ENCODE results near the gene USP6NL.

The USP6NL gene

DNA sequence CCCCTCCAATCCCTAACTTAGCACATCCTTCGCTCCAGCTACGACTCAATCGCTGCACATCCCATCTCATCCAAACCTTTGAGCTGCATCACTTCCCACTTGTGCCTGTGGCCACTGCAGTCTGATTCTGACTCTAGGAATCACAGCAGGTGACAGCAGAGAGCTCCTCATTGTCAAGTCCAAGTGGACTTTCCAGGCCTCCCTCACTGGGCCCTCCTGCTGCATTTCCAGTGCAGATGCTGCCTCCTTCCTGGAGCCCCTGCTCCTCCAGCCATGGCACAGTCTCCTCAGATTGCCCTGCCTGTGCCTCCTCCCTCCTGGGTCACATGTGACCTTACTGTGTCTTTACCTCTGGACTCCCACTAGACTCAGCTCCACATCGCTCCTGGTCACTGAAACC lies 157.3 kb downstream of the USP6NL start:
- no peak overlapping the region for H3K4me3 ChIP-seq (ENCODE audit: low read depth, low read length)
- in situ Hi-C loops (cut with HindIII; ENCODE audit: low sequenced_read_pairs), result no loop called here
- TF ChIP-seq, protein P1, sequence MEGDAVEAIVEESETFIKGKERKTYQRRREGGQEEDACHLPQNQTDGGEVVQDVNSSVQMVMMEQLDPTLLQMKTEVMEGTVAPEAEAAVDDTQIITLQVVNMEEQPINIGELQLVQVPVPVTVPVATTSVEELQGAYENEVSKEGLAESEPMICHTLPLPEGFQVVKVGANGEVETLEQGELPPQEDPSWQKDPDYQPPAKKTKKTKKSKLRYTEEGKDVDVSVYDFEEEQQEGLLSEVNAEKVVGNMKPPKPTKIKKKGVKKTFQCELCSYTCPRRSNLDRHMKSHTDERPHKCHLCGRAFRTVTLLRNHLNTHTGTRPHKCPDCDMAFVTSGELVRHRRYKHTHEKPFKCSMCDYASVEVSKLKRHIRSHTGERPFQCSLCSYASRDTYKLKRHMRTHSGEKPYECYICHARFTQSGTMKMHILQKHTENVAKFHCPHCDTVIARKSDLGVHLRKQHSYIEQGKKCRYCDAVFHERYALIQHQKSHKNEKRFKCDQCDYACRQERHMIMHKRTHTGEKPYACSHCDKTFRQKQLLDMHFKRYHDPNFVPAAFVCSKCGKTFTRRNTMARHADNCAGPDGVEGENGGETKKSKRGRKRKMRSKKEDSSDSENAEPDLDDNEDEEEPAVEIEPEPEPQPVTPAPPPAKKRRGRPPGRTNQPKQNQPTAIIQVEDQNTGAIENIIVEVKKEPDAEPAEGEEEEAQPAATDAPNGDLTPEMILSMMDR (IDR thresholded peaks at IDR 0.05; ENCODE audit: low read depth, low read length, missing control alignments), result no peak
- no peak for DNase-seq (ENCODE audit: low read depth)

DNA sequence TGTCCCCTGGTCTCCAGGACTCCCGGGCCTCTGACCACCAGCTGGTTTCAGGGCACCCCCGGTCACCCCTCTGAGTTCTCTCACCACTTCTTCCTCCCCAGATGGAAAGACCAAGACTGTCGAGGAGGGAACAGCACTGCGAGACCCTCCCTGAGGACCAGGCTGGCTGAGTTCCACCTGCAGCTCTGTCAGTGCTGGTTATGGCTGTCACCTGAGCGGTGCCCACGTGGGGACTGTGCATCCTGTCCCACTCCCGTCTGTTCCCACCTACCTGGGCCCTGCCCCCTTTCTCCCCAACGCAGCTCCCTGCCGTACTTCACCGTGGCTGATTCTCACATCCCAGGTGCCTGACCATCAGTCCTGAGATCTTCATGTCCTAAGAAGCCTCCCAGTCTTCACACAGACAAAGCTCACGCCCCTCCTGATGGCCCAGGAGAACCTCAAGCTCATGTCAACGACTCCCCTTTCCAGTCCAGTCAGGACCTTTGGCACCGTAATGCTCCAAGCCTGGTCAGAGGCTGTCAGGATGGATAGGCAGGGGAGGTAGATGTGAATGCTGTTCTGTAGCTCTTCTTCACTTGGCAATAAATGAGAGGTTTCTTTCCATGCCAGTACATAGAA lies 159.7 kb downstream of the USP6NL start:
- no peak for DNase-seq (ENCODE audit: low read depth)
- TF ChIP-seq, protein P1 (IDR thresholded peaks at IDR 0.05; ENCODE audit: low read depth, low read length, missing control alignments), result no peak
- H3K4me3 ChIP-seq (ENCODE audit: low read depth, low read length), result no peak overlapping the region
- in situ Hi-C loops (cut with HindIII; ENCODE audit: low sequenced_read_pairs), result no loop called here

DNA sequence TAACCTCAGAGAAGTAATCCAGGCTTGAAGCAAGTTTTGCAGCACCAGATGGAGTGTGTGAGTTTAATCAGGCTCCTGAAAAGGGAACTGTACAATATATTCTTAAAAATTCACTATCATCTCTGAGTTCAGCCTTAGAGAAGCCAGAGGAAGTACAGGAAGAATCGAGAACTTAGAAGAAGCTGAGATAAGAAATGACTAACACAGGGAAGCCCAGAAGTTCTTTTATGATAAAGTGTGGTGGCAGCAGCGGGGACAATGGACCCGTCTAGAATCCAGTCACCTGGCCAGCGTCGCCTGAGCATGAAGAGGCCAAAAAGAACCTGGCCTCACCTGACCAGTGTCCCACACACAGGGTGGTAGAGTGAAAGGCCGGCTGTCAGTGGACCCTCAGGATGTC lies 161.0 kb downstream of the USP6NL start:
- TF ChIP-seq, protein P1 (IDR thresholded peaks at IDR 0.05; ENCODE audit: low read depth, low read length, missing control alignments), result no peak
- in situ Hi-C loops (cut with HindIII; ENCODE audit: low sequenced_read_pairs), result no loop called here
- no peak overlapping the region for H3K4me3 ChIP-seq (ENCODE audit: low read depth, low read length)
- no peak for DNase-seq (ENCODE audit: low read depth)

DNA sequence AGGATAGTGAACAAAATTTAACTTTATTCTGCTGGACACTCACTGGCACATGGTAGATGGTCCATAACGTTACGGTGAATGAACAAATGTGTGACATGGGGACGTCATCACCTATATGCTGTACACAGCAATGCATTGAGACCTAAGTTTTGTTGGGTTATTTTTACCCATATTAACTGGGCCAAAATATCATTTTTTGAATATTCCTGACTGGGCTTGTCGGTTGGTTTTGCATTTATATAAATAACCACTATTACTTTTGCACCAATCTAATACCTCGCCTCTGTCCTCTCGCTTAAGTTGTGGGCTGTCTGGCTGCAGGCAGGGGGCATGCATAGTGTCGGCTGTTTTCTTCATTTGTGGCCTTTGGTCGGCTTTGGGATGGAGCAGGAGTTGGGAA lies 161.7 kb downstream of the USP6NL start:
- DNase-seq (ENCODE audit: low read depth), result no peak
- in situ Hi-C loops (cut with HindIII; ENCODE audit: low sequenced_read_pairs), result no loop called here
- TF ChIP-seq, protein P1 (IDR thresholded peaks at IDR 0.05; ENCODE audit: low read depth, low read length, missing control alignments), result no peak
- H3K4me3 ChIP-seq (ENCODE audit: low read depth, low read length), result no peak overlapping the region

DNA sequence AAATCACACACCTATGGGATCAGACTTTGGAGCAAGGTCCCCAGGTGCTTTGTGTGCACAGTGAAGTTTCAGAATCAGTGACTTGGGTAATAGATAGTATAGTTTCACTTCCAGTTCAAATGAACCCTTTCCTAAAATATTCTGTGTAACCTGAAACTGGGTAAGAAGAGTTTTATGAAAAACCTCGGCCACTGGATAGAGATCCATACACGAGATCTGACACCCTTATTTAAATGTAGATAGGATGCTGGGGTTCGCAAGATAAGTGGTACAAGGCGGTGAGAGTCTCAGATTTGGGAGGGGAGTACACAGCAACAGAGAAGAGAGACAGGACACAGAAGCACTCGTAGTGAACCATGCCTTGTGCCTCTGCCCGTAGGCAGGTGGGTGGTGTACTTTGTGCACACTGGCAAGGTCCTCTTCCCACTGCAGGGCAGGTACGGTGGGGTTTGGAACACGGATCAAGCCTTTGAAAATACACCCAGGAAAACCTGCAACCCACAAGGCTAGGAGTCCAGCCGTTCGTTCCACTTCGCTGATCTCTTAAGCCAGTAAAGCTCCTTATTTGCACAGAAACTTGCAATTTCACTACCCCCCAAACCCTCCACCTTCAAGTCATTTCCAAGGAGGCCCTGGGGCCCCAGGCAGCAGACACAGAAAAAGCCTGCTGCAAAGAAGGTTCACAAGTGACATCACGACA lies 162.8 kb downstream of the USP6NL start:
- no peak for DNase-seq (ENCODE audit: low read depth)
- TF ChIP-seq, protein P1 (IDR thresholded peaks at IDR 0.05; ENCODE audit: low read depth, low read length, missing control alignments), result no peak
- no peak overlapping the region for H3K4me3 ChIP-seq (ENCODE audit: low read depth, low read length)
- in situ Hi-C loops (cut with HindIII; ENCODE audit: low sequenced_read_pairs), result no loop called here

DNA sequence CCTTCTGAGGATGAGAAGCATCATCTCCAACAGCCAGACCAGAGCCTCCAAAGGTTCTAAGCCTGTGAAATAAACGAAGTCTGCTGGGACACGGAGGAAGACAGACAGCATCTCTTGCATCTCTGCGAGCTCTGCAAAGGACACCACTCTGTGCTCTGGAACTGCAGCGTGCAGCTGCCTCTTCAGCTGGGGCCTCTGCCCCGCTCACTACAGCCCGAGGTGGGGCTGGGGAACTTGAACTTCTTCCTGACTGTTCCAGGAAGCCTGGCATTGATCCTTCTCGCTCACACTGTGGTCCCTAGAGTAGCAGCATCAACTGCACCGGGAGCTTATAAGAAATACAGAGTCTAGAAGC lies 163.3 kb downstream of the USP6NL start:
- in situ Hi-C loops (cut with HindIII; ENCODE audit: low sequenced_read_pairs), result no loop called here
- no peak overlapping the region for H3K4me3 ChIP-seq (ENCODE audit: low read depth, low read length)
- no peak for DNase-seq (ENCODE audit: low read depth)
- TF ChIP-seq, protein P1 (IDR thresholded peaks at IDR 0.05; ENCODE audit: low read depth, low read length, missing control alignments), result no peak

Data from astrocyte of the cerebellum (primary cell).